Fibroblast of peridontal ligament (primary cell): ENCODE results near the gene AP5S1.
"Not testable (repeated sequence)": the region's sequence is repeated elsewhere in the genome, so short reads cannot be mapped to it uniquely, and the experiment has no call there.

Experiments used
- DNase-seq: peaks from one replicate; pipeline ENCODE4 v3.0.0-alpha.2; 2010; ENCODE audit errors: extremely low read depth

The AP5S1 gene

DNA sequence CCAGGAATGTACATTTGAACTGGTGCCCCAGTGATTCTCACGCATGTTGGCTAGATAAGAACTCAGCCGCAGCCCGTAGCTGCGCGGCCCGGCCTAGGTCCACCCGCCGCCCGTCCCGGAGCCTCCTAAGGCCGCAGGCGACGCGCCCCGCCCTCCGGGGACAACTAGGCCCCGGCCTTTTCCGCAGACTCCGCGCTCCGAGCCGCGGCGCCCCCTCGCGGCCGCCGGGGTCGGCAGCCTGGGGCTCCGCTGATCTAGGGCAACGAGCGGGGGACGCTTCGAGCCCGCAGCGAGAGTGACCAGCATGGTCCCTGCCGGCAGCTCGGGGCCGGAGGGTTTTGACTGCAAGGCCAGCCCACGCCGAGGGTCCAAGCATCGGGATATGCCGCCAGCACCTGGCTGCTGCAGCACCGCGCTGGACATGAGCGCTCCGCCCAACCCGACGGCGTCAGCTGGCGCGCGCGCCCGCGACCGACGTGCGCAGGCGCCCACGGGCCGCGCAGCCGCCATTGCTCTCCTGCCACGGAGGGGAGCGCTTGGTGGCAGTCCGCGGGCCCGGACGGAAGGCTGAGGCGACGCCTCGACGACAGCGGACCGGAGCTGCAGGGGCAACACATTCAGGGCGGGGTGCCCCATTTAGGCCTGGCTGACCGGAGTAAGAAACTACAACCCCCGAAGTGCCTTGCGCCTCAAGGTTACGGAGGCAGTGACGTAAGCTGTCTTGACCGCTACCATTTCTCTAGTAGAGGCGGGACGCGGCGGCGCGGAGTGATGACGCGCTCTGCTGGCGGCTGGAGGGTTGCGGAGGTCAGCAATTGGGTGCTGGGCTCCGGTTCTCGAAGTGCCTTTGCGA lies at the start of gene AP5S1:
TSS of gene AP5S1 (plus strand) at position 500 of the 853 bp plus-strand sequence. CDS start 1,571 bp downstream, outside the sequence.
- DNase-seq: peak; percentile 96

GRCh38 chr20:3771552-3772058 lies 48.7 kb upstream of the AP5S1 start:
- DNase-seq: no peak

DNA sequence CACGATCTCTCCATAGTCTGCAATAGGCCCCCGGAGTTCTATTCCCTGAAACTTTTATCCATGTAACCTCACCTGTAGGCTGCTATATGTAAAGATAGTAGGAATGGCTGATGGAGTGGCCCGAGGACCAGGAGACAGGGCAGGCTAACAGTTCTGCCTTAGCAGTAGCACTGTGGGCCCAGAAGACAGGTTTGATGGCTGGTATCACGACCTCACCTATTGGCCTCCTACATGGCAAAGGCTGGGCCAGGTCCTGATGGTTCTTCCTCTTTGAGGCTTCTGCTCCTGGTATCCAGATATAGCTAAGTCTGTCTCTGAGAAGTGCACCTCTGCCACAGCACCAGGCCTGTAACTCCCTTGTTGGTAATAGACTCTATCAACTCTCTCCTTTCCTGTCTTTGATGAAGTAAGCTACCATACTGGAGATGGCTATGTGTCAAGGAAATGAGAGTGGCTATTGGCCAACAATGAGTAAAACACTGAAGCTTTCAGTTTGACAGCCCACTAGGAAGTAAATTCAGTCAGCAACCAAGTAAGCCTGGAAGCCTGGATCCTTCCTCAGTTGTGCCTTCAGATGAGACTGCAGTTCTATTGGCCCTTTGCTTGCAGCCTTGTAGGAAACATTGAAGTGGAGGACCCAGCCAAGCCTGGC lies 44.8 kb upstream of the AP5S1 start:
- DNase-seq: no peak

DNA sequence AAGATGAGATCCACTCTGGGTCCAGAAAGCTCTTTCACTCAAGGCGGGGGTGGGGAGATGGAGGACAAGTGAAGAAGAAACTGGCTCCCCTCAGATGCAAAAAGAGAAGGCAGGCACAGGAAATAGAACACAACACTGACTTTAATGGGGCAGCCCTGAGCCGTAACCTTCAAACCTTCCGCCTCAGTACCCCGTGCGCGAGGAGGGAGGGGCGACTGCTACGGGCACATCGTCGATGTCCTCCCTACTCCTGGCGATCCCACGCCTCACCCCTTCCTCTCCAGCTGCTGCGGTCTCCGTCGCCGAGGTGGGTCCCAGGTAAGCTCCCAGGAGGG lies 43.0 kb upstream of the AP5S1 start:
- DNase-seq: no peak

GRCh38 chr20:3777716-3778629 lies 42.4 kb upstream of the AP5S1 start:
- no peak for DNase-seq

GRCh38 chr20:3778976-3779375 lies 41.4 kb upstream of the AP5S1 start:
- no peak for DNase-seq

GRCh38 chr20:3781153-3781910 lies 39.0 kb upstream of the AP5S1 start, which contains the start of gene SPEF1:
SPEF1 (minus strand) TSS chr20:3781448; CDS start chr20:3781287, 161 bp downstream.
- peak; percentile 95 for DNase-seq

- DNase-seq: no peak
Observed at GRCh38 chr20:3782597-3782996, 37.8 kb upstream of the AP5S1 start.

- no peak for DNase-seq
Observed at GRCh38 chr20:3783068-3783489, 37.3 kb upstream of the AP5S1 start.

DNA sequence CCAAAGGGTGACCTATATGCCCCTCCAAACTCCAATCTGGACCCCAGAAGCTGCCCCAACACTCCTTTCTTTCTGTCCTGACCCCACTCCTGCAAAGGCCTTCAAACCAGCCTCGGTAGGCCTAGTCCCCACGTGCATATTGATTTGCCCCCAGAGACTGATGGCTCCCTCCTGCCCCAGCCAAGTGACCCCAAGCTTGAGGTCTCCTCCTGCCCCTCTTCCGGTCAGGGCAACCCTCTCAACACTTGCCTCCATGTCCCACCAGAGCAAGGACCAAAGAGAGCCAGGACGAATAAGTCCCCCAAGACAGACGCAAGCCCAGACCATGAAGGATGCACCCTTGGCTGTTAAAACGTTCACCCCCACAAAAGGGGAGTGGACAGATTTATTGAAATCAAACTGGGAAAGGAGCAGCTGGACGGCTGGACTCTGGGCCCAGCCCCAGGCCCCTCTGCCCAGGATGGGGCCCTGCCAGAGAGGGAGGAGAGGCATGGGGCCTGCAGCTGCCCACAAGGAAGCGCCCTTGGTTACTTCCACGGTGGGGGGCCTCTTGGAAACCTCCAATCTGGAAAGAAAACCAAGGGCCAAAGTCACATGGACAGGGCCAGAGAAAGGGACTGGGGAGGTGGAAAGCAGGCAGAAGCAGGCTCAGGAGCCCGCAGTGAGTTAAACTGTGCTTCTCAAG lies 36.7 kb upstream of the AP5S1 start:
- no peak for DNase-seq

DNA sequence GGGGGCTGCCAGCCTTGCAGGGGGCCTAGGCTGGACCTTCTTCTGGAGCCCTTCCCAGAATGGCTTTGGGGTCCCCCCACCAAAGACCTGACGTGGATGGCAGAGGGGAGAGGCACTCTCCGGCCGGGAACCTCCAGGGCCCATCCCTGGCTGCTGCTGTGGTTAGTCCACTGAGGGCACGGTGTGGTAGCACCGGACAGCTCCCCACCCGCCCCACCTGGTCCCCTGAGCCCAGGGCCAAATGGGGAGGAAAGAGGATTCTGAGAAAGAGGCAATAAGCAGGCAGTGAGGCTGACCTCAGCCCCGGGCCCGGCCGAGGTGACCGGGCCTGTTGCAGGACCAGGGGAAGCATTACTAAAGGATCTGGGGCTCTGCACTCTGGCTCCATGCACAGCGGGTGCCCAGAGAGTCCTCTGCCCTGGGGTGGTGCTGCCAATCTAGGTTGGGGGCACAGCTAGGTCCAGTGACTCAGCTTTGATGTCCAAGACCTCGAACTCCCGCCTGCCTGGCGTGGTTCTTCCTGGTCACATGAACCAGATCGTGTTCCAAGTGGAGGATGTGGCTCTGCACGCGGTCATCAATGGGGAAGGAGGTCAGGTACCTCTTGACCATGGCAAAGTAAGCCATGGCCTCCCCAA lies 36.0 kb upstream of the AP5S1 start:
- no peak for DNase-seq

DNA sequence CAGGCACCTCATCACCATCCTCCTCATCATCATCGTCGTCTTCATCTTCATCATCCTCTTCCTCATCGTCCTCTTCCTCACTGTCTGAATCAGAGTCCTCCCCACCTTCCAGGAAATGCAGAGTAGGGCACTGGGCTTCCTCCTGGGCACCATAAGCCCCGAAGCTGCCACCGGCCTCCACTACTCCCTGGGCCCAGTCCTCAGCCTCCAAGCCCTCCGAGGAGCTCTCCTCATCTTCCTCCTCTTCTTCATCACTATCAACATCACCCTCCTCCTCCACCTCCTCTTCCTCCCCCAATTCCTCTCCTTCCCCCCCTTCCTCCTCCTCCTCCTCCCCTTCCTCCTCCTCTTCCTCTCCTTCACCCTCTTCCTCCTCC lies 35.5 kb upstream of the AP5S1 start:
- DNase-seq: no peak

DNA sequence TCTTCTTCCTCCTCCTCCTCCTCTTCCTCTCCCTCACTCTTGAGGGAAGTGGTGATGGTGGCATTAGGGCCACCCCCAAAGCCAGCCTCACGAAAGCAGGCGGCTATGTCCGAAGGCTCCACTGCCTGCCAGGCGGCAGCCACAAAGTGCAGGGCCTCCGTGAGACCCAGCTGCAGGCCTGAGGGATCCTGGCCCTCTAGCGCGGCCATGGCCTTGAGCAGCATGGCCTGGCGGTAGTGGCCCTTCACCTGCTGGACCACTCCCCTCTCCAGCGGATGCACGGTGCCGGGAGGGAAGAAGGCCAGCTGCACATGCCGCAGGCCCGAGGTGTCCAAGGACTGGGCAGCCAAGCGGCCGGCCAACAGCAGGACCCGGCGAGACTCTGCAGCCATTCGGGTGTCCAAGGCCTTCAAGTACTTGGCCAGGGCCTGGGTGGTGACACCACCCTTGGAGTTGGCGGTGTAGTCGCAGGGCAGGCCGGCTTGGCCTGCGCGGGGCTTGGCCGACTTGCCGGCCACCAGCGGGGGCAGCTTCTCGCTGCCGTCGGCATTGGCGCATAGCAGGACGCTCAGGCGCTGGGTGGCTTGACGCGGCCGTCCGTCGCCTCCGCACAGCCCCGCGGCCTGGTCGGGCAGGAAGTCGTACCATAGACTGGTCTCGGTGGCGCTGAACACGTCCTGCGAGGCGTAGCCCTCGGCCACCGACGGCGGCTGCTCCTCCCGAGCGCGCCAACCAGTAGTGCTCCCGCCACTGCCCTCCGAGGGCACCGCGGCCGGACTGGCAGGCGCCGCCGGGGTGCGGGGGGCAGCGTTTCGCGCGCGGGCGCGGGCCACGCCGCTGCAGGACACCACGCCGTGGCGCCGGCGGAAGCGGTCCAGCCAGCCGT lies 34.9 kb upstream of the AP5S1 start:
- DNase-seq: no peak

DNA sequence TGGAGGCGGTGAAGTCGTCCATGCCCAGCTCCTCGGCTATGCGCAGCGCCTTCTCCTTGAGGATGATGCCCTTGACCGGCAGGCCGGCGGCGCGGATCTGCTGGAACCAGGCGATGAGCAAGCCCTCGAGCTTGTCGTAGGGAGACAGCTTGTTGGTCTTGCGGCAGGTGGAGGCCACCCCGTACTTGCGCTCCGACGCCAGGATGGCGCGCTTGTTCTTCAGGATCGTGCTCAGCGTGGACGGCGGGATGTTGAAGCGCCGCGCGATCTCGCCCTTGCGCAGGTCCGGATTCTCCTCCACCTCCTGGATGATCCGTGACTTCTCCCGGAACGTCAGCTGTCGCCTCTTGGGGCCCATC lies 34.2 kb upstream of the AP5S1 start:
- peak; percentile 52 for DNase-seq

- peak; percentile 71 for DNase-seq
Observed at GRCh38 chr20:3786665-3787323, 33.6 kb upstream of the AP5S1 start, which contains the start of gene CENPB. CENPB (minus strand) TSS chr20:3786740; CDS start chr20:3786483, 257 bp downstream.

DNA sequence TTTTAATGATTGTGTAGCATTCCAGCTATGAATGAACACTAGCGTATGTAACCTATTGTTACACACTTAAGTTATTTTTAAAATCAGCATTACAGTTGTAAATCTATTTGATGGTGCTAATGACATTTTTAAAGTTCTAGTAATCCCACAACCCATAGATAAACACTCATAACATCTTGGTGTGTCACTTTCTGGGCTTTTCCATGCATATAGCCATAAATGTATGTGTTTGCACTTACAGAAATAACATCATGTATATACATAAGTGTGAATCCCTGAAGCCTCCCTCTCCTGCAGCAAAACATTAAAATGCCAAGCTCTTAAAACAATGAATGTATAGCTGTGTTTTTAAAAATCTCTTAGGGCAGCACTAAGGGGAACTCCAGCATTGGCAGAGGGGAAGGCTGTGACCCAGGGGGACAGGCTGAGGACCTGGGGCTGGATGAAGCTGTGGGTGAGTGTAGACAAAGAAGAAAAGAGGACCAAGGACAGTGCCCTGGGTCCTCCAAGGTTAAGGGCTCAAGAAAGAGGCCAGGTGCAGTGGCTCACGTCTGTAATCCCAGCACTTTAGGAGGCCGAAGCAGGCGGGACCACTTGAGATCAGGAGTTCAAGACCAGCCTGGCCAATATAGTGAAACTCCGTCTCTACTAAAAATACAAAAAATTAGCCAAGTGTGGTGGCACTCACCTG lies 32.9 kb upstream of the AP5S1 start:
- no peak for DNase-seq

- DNase-seq: no peak
Observed at GRCh38 chr20:3788685-3789155, 31.6 kb upstream of the AP5S1 start.

- DNase-seq: not testable (repeated sequence)
Observed at GRCh38 chr20:3789201-3789600, 31.1 kb upstream of the AP5S1 start.
